NCI-H460 (cell line): ENCODE measurements around the gene SPACA1. TPM values are rescaled to one million over a fixed set of nuclear protein-coding genes. Genes with fewer than 3 reads are reported as not detected.

Experiments used
- DNase-seq: peaks from one replicate; pipeline ENCODE4 v3.0.0-alpha.2; 2016; ENCODE audit warnings: low read depth; ENCODE audit errors: extremely low read depth
- total RNA-seq: library from RNA; depleted of rRNA; stranded (reverse); fragments of >200 nt; shearing (Covaris generic); gene quantifications from 2 replicates; pipeline ENCODE4 v1.2.3, GENCODE V29; 2014; rRNA removed

SPACA1 gene
- total RNA-seq, 1 experiment from 2014 or later = not detected

- DNase-seq = no peak
Observed at GRCh38 chr6:88089708-88090107, 42.1 kb downstream of the SPACA1 start.

DNA sequence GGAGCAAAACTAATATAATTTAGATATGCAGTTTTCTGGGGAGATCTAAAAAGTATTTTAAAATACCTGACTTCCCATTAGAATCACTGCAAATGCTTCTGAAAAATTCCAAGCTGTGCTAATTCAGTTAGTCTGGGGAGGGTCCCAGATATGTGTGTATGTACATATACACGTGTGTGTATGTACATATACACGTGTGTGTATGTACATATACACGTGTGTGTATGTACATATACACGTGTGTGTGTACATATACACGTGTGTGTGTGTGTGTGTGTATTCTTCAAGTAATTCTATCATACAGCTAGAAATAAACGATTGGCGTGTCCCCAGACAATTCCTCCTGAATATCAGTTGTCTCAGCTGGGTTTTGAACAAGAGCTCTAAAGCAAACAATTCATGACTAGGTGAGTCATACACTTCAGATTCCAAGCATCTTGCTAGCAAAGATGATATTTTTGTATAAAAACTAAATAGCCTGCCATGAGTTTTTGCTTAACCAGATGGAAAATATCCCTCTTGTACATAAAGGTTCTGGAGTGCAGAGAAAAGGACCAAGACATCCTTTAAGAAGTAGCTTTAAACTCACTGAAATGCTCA lies 58.2 kb downstream of the SPACA1 start:
- no peak for DNase-seq

DNA sequence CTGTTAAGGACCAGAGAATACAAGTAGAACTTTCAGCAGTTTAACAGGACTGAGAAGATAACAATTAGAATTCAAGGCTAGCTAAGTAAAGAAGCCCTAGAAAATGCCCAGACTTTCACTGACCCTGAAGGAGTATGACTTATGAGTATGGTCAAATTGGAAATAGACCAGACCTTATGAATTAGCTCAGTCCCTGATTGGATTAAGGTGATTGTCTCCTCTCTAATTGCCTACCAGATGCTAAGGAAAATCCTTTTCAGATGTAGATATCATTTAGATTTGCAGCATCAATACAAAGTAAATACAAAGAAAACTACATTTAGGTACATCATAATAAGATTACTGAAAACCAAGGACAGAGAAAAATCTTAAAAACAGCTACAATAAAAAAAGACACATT lies 59.6 kb downstream of the SPACA1 start:
- no peak for DNase-seq

DNA sequence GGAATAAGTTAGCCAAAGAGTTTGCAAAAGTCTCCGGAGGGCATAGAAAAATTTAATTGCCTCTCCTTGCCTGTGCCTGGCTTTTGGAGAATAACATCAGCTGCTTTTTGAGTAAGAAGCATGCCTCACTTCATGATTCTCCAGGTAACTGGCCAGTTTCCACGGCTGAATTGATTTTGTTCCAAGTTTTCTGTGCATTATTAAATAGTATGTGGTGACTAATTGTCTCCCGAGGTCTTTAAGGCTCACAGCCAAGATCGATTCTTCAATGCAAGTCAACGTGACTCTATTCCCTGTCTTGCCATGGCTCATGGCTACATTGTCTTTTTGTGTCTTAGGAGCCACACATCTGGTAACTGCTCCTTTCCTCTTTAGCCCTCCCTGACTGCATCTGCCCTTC lies 64.3 kb downstream of the SPACA1 start:
- no peak for DNase-seq

GRCh38 chr6:88114838-88115237 lies 67.2 kb downstream of the SPACA1 start:
- no peak for DNase-seq

- DNase-seq = no peak
Observed at GRCh38 chr6:88115307-88115706, 67.7 kb downstream of the SPACA1 start.

DNA sequence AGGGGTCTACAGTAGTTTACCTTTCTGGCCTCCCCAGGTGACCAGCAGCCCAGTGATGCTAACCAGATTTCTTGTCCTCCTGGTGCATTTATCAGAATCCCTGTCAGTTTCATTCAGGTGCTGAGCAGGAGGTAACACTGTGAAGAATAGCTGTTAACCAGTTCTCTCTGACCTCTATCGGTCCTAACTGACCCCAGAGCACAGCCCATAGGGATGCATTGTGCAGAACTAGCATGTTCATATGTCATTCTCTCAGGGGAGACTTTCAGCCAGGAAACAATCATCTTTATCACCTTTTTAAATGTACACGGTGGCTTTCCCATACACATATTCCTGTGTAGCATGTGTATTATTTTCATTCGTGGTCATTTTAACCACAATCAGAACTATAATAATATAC lies 68.6 kb downstream of the SPACA1 start:
- no peak for DNase-seq

Other genes with a start within 250 kb of the SPACA1 start
- not detected in 2 replicates for gene CNR1, start 118.5 kb downstream of the SPACA1 start, total RNA-seq